Trophoblast cell (in vitro differentiated cells and primary cell): ENCODE data around the gene IMMP2L.
"Not testable (repeated sequence)": the region's sequence is repeated elsewhere in the genome, so short reads cannot be mapped to it uniquely, and the experiment has no call there.

Source experiments
- DNase-seq, 2 donors: peaks; one replicate each; pipeline ENCODE4 v3.0.0-alpha.2; 2016
- H2AFZ ChIP-seq: 2 replicates; pipeline ENCODE4 v1.6.1; 2013; ENCODE audit warnings: low read length, moderate library complexity, mild to moderate bottlenecking; ENCODE audit not compliant: insufficient read depth, poor library complexity
- H2AK5ac ChIP-seq: 2 replicates; pipeline ENCODE4 v1.6.1; 2013; ENCODE audit warnings: mild to moderate bottlenecking, low read length
- H2BK120ac ChIP-seq: 2 replicates; pipeline ENCODE4 v1.6.1; 2013; ENCODE audit warnings: low read length, mild to moderate bottlenecking, moderate library complexity; ENCODE audit not compliant: insufficient read depth, poor library complexity
- H2BK12ac ChIP-seq: 2 replicates; pipeline ENCODE4 v1.6.1; 2013; ENCODE audit warnings: mild to moderate bottlenecking, low read length, moderate library complexity
- H2BK5ac ChIP-seq: 2 replicates; pipeline ENCODE4 v1.6.1; 2013; ENCODE audit warnings: low read length, low read depth, moderate library complexity, mild to moderate bottlenecking; ENCODE audit not compliant: poor library complexity
- H3K14ac ChIP-seq: 2 replicates; pipeline ENCODE4 v1.6.1; 2013; ENCODE audit warnings: mild to moderate bottlenecking, low read length
- H3K18ac ChIP-seq: 2 replicates; pipeline ENCODE4 v1.6.1; 2013; ENCODE audit warnings: mild to moderate bottlenecking, low read length
- H3K23ac ChIP-seq: 2 replicates; pipeline ENCODE4 v1.6.1; 2013; ENCODE audit warnings: low read length
- H3K27ac ChIP-seq: 2 replicates; pipeline ENCODE4 v1.5.1; 2013; ENCODE audit warnings: low read depth, mild to moderate bottlenecking, inconsistent platforms, low read length, moderate library complexity
- H3K27me3 ChIP-seq: 2 replicates; pipeline ENCODE4 v1.6.1; 2013; ENCODE audit warnings: inconsistent platforms, mild to moderate bottlenecking, low read length, moderate library complexity; ENCODE audit not compliant: insufficient read depth
- H3K36me3 ChIP-seq, 2 experiments: 1 replicate in 1 of 2; 2 replicates in 1 of 2; pipeline ENCODE4 v1.6.1; 2013; ENCODE audit warnings: low read length in 2 of 2, mild to moderate bottlenecking in 2 of 2, moderate library complexity in 1 of 2; ENCODE audit not compliant: insufficient read depth in 2 of 2, control insufficient read depth in 1 of 2
- H3K4ac ChIP-seq: 2 replicates; pipeline ENCODE4 v1.6.1; 2013; ENCODE audit warnings: low read depth, mild to moderate bottlenecking, low read length, moderate library complexity
- H3K4me1 ChIP-seq, 2 experiments: 1 replicate in 1 of 2; 2 replicates in 1 of 2; pipeline ENCODE4 v1.6.1; 2013; ENCODE audit warnings: low read length in 2 of 2, mild to moderate bottlenecking in 2 of 2, moderate library complexity in 1 of 2; ENCODE audit not compliant: insufficient read depth in 2 of 2, control insufficient read depth in 1 of 2
- H3K4me2 ChIP-seq: 2 replicates; pipeline ENCODE4 v1.6.1; 2013; ENCODE audit warnings: inconsistent platforms, mild to moderate bottlenecking, low read length, moderate library complexity
- H3K4me3 ChIP-seq: 2 replicates; pipeline ENCODE4 v1.5.1; 2013; ENCODE audit warnings: mild to moderate bottlenecking, low read depth, low read length, inconsistent platforms
- H3K79me1 ChIP-seq: one replicate; pipeline ENCODE4 v1.6.1; 2013; ENCODE audit warnings: low read length
- H3K79me2 ChIP-seq: 2 replicates; pipeline ENCODE4 v1.6.1; 2013; ENCODE audit warnings: low read length, mild to moderate bottlenecking; ENCODE audit not compliant: control insufficient read depth, insufficient read depth, poor library complexity
- H3K9ac ChIP-seq: 2 replicates; pipeline ENCODE4 v1.6.1; 2013; ENCODE audit warnings: mild to moderate bottlenecking, low read length
- H3K9me3 ChIP-seq: 2 replicates; pipeline ENCODE4 v1.6.1; 2013; ENCODE audit warnings: low read depth, mild to moderate bottlenecking, control low read depth, inconsistent platforms, low read length; ENCODE audit not compliant: insufficient read depth
- H4K12ac ChIP-seq: 2 replicates; pipeline ENCODE4 v1.6.1; 2013; ENCODE audit warnings: low read depth, mild to moderate bottlenecking, low read length, moderate library complexity
- H4K8ac ChIP-seq: 2 replicates; pipeline ENCODE4 v1.6.1; 2013; ENCODE audit warnings: low read depth, mild to moderate bottlenecking, low read length, moderate library complexity
- H4K91ac ChIP-seq: one replicate; pipeline ENCODE4 v1.6.1; 2013; ENCODE audit warnings: low read depth, mild to moderate bottlenecking, low read length, moderate library complexity
- WGBS: extraction: QIAGEN DNeasy Blood & Tissue Kit; methylation state at CpG from one replicate; pipeline ENCODE4 v1.1.7; 2013; ENCODE audit warnings: missing lambda C conversion rate; ENCODE audit not compliant: insufficient read length, insufficient coverage; ENCODE audit errors: extremely low coverage; 5-methylcytosine and 5-hydroxymethylcytosine counted together

Gene IMMP2L

DNA sequence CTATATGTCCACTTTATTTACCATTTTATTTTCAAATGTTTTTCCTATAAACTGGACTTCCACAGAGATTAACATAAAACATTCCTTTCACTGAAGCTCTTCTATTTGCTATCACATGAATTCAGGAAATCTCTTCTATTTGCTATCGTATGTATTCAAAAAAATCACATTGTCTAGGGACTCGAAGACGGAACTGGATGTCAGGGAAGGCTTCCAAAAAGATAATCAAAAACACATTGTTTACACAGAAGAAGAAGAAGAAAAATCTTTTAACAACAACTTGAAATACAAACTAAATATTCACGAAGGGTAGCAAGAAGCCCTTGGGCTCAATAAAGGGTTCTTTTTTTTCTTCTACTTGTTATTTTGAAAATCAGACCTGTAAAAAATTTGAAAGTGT, 897.5 kb downstream of the IMMP2L start:
- Histone ChIP-seq H3K23ac (no peak overlapping the region), H2BK12ac (no peak overlapping the region), H3K27ac (no peak overlapping the region), H3K27me3 (no peaks in the 10 kb centered on the region), H3K79me2 (no peaks in the 10 kb centered on the region), H3K4me3 (no peak overlapping the region), H4K91ac (no peak overlapping the region), H2BK5ac (no peak overlapping the region), H3K79me1 (no peaks in the 10 kb centered on the region), H3K4me2 (no peak overlapping the region), H3K18ac (no peak overlapping the region), H3K4me1 (no peaks in the 10 kb centered on the region), H3K4ac (no peak overlapping the region), H3K9me3 (peaks cover 7% of the 10 kb centered on the region), H3K9ac (no peak overlapping the region), H2AK5ac (no peak overlapping the region), H4K12ac (no peak overlapping the region), H4K8ac (no peak overlapping the region), H2BK120ac (no peak overlapping the region), H3K14ac (no peak overlapping the region), H2AFZ (no peak overlapping the region), H3K36me3 (peaks cover 0 to 2% of the 10 kb centered on the region in 2 experiments)
- WGBS = no CpG with 5 or more reads among the region's 4 CpGs
- no peak for DNase-seq

DNA sequence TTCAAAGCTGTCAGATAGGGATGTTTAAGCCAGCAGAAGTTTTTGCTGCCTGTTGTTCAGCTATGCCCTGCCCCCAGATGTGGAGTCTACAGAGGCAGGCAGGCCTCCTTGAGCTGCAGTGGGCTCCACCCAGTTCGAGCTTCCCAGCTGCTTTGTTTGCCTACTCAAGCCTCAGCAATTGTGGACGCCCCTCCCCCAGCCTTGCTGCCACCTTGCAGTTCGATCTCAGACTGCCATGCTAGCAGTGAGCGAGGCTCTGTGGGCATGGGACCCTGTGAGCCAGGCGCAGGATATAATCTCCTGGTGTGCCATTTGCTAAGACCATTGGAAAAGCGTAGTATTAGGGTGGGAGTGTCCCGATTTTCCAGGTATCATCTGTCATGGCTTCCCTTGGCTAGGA, 901.7 kb downstream of the IMMP2L start:
- H3K79me1 ChIP-seq, H2BK5ac ChIP-seq: not testable (repeated sequence)

DNA sequence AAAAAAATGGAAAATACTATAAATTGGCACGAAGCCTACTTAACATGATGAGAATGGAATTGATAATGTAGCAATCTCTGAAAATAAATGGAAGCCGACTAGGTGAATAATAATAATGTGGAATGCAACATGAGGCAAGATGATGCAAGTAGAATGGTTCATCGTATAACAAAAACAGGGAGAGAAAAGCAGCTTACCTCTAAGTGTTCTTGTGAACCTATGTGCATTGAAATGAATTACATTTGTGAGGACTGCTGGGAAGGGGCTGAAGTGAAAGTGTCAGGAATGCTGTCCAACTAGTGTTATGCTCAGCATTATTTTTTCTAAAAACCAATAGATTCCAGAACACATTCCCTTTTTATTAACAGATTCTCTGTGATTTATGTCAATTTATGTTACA, 912.0 kb downstream of the IMMP2L start:
- Histone ChIP-seq H3K14ac (no peak overlapping the region), H3K4me3 (no peak overlapping the region), H3K23ac (no peak overlapping the region), H3K9ac (no peak overlapping the region), H3K4ac (no peak overlapping the region), H3K79me1 (no peaks in the 10 kb centered on the region), H2BK5ac (no peak overlapping the region), H3K79me2 (no peaks in the 10 kb centered on the region), H4K12ac (no peak overlapping the region), H2AFZ (no peak overlapping the region), H3K36me3 (no peaks in the 10 kb centered on the region), H4K91ac (no peak overlapping the region), H3K4me1 (no peaks in the 10 kb centered on the region), H2BK12ac (no peak overlapping the region), H3K4me2 (no peak overlapping the region), H4K8ac (no peak overlapping the region), H3K27ac (no peak overlapping the region), H2BK120ac (no peak overlapping the region), H3K9me3 (no peaks in the 10 kb centered on the region), H3K27me3 (no peaks in the 10 kb centered on the region), H3K18ac (no peak overlapping the region), H2AK5ac (no peak overlapping the region)
- peak in 1 of 2 donors; percentile 19 for DNase-seq
- no CpG with 5 or more reads among the region's 3 CpGs for whole genome bisulfite sequencing

More for the DNA sequence above, 901.7 kb downstream of the IMMP2L start:
- not testable (repeated sequence) for H3K36me3 ChIP-seq, H3K27me3 ChIP-seq, H4K12ac ChIP-seq, H3K18ac ChIP-seq, H2AFZ ChIP-seq, DNase-seq, H3K4me1 ChIP-seq, H3K79me2 ChIP-seq, H2BK12ac ChIP-seq, H4K91ac ChIP-seq, H3K9ac ChIP-seq, H3K9me3 ChIP-seq, H3K4ac ChIP-seq, H3K23ac ChIP-seq, H4K8ac ChIP-seq, H3K27ac ChIP-seq, H3K4me3 ChIP-seq, H3K14ac ChIP-seq, H2BK120ac ChIP-seq, H3K4me2 ChIP-seq, H2AK5ac ChIP-seq
- no CpG with 5 or more reads among the region's 7 CpGs for WGBS

DNA sequence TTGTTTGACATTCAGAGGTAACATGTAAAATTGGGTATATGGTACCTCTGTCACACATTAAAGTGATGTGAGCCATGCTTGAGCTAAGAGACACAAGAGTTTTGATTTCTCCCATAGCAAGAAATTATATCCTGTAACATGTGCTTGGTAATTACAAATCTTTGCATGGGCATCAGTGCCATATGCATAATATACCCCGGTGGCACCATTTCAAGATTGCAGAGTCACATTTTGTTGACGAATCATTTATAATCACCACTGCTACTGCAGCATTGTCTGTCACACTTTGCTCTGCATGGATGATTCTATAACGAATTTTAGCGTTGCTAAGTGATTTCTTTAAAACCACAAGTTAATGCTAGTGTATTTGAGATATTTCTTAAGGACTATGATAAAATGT, 915.0 kb downstream of the IMMP2L start:
- Histone ChIP-seq H3K79me1 (no peaks in the 10 kb centered on the region), H3K4ac (no peak overlapping the region), H3K27me3 (no peaks in the 10 kb centered on the region), H3K4me3 (no peak overlapping the region), H4K12ac (no peak overlapping the region), H3K23ac (no peak overlapping the region), H3K4me1 (no peaks in the 10 kb centered on the region), H3K4me2 (no peak overlapping the region), H2AFZ (no peak overlapping the region), H3K9me3 (no peaks in the 10 kb centered on the region), H2BK120ac (no peak overlapping the region), H2BK5ac (no peak overlapping the region), H3K27ac (no peak overlapping the region), H3K79me2 (no peaks in the 10 kb centered on the region), H4K8ac (no peak overlapping the region), H2AK5ac (no peak overlapping the region), H3K36me3 (no peaks in the 10 kb centered on the region), H3K18ac (no peak overlapping the region), H3K9ac (no peak overlapping the region), H4K91ac (no peak overlapping the region), H3K14ac (no peak overlapping the region), H2BK12ac (no peak overlapping the region)
- WGBS = no CpG with 5 or more reads among the region's 4 CpGs
- DNase-seq = no peak
